ENCODE data around the gene LHX4.

DNA sequence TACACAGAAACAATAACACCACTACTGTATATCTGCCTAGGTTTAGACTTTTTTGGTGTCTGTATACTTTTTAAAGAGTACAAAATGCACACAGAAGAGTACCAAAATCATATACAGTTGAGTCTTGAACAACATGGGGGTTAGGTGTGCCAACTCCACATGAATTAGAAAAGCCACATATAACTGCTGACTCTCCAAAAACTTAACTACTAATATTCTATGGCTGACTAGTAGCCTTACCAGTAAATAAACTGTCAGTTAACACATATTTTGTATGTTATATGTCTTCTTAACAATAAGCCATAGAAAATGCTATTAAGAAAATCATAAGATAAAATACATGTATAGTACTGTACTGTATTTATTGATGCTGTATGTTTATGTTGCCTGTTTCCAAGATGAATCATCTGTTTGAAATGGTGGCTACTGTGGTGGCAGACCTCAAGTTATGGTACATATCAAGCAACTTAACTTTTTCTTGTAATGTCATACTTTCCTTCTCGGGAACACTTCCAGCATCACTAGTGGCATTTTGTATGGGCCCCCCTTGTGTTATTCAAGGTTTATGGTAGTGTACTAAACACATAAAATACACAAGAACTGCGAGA is 71.2 kb downstream of the LHX4 start:
- no peak for TF ChIP-seq SUZ12 (IDR thresholded peaks at IDR 0.05; ENCODE audit: extremely low read depth, insufficient read depth, insufficient read length)
- TF ChIP-seq ZNF274 (IDR thresholded peaks at IDR 0.05; ENCODE audit: low read depth, low read length) = no peak
- TF ChIP-seq YY1 (IDR thresholded peaks at IDR 0.05; ENCODE audit: insufficient read depth, insufficient read length) = no peak

All from NT2/D1 (cell line).